Measurements from ENCODE around the gene CAPN5.

DNA sequence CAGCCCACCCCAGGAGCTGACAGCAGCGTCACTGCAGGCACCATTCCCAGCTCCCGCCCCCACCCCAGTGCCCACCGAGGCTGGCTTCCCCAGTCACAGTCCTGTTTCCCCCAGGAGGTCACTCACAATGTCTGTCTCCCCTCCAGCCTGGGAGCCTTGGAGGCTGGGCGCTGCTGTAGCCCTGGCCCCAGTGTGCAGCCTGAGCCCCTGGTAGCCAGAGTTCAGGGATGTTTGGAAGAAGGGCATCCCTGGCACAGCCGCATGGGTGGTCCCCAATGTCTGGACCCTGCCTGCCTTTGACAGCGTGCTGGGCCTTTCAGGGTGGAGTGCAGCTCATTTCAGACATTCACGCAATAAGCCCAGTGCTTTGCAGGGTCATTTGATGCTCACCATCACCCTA is 4.3 kb downstream of the CAPN5 start:
- TF ChIP-seq JUND (IDR thresholded peaks at IDR 0.05; ENCODE audit: low read length): no peak
- no peak for TF ChIP-seq POLR2A (IDR thresholded peaks at IDR 0.05; ENCODE audit: control extremely low read depth in 1 of 2, low read depth in 2 of 2, low read length in 2 of 2)
- no peak for TF ChIP-seq GABPA (IDR thresholded peaks at IDR 0.05; ENCODE audit: borderline replicate concordance, insufficient read depth, low read length)
- no peak for TF ChIP-seq SIRT6 (IDR thresholded peaks at IDR 0.05; ENCODE audit: low read length)
- TF ChIP-seq, protein P1, sequence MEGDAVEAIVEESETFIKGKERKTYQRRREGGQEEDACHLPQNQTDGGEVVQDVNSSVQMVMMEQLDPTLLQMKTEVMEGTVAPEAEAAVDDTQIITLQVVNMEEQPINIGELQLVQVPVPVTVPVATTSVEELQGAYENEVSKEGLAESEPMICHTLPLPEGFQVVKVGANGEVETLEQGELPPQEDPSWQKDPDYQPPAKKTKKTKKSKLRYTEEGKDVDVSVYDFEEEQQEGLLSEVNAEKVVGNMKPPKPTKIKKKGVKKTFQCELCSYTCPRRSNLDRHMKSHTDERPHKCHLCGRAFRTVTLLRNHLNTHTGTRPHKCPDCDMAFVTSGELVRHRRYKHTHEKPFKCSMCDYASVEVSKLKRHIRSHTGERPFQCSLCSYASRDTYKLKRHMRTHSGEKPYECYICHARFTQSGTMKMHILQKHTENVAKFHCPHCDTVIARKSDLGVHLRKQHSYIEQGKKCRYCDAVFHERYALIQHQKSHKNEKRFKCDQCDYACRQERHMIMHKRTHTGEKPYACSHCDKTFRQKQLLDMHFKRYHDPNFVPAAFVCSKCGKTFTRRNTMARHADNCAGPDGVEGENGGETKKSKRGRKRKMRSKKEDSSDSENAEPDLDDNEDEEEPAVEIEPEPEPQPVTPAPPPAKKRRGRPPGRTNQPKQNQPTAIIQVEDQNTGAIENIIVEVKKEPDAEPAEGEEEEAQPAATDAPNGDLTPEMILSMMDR (IDR thresholded peaks at IDR 0.05; ENCODE audit: control extremely low read depth in 1 of 3, insufficient read depth in 1 of 3, low read depth in 1 of 3, low read length in 3 of 3): no peak
- no peak for TF ChIP-seq EZH2 (IDR thresholded peaks at IDR 0.05; ENCODE audit: low read depth, low read length, severe bottlenecking)
- TF ChIP-seq TBP (IDR thresholded peaks at IDR 0.05; ENCODE audit: low read depth, low read length): no peak
